Stimulated activated CD8-positive, alpha-beta memory T cell treated with anti-CD3 and anti-CD28 coated beads, Interleukin-4, amount 100 ng/mL, for 4 hours (primary cell): ENCODE measurements around the gene ZBTB2.

Source experiments
- DNase-seq, 2 donors: peaks; one replicate each; pipeline ENCODE4 v3.0.0-alpha.2; 2020; ENCODE audit warnings: low read depth in 2 of 2, low spot score in 1 of 2

ZBTB2 gene

GRCh38 chr6:151391471-151392413, at the start of gene ZBTB2:
Gene ZBTB2 (minus strand): TSS chr6:151391559. CDS start chr6:151373637, 17,922 bp downstream.
- DNase-seq, result peak in 1 of 2 donors; percentile 32

GRCh38 chr6:151440930-151441329, 49.6 kb upstream of the ZBTB2 start:
- DNase-seq, result no peak

- DNase-seq, result no peak
Observed at GRCh38 chr6:151440498-151440897, 49.1 kb upstream of the ZBTB2 start.

- no peak for DNase-seq
Observed at GRCh38 chr6:151437401-151437800, 46.0 kb upstream of the ZBTB2 start.

- DNase-seq, result no peak
Observed at GRCh38 chr6:151436802-151437201, 45.4 kb upstream of the ZBTB2 start.

GRCh38 chr6:151436300-151436699, 44.9 kb upstream of the ZBTB2 start:
- DNase-seq, result no peak

- DNase-seq, result no peak
Observed at GRCh38 chr6:151434369-151434768, 43.0 kb upstream of the ZBTB2 start.

- no peak for DNase-seq
Observed at GRCh38 chr6:151432651-151433050, 41.3 kb upstream of the ZBTB2 start.

GRCh38 chr6:151431337-151431736, 40.0 kb upstream of the ZBTB2 start:
- no peak for DNase-seq

- no peak for DNase-seq
Observed at GRCh38 chr6:151430886-151431285, 39.5 kb upstream of the ZBTB2 start.

- DNase-seq, result no peak
Observed at GRCh38 chr6:151428093-151428735, 36.9 kb upstream of the ZBTB2 start.

- no peak for DNase-seq
Observed at GRCh38 chr6:151425561-151425960, 34.2 kb upstream of the ZBTB2 start.

GRCh38 chr6:151422981-151423380, 31.6 kb upstream of the ZBTB2 start:
- no peak for DNase-seq

- no peak for DNase-seq
Observed at GRCh38 chr6:151417477-151417876, 26.1 kb upstream of the ZBTB2 start.

- DNase-seq, result no peak
Observed at GRCh38 chr6:151414641-151415260, 23.4 kb upstream of the ZBTB2 start.

- DNase-seq, result peak; percentile 20 to 26
Observed at GRCh38 chr6:151413372-151414145, 22.2 kb upstream of the ZBTB2 start.

GRCh38 chr6:151412909-151413308, 21.6 kb upstream of the ZBTB2 start:
- DNase-seq, result no peak

GRCh38 chr6:151409679-151410078, 18.3 kb upstream of the ZBTB2 start:
- DNase-seq, result no peak

GRCh38 chr6:151409260-151409659, 17.9 kb upstream of the ZBTB2 start:
- no peak for DNase-seq

GRCh38 chr6:151408858-151409257, 17.5 kb upstream of the ZBTB2 start:
- no peak for DNase-seq

- no peak for DNase-seq
Observed at GRCh38 chr6:151403919-151404308, 12.6 kb upstream of the ZBTB2 start.
